ENCODE measurements around the gene AVL9. TPM values are rescaled to one million over a fixed set of nuclear protein-coding genes. Genes with fewer than 3 reads are reported as not detected.

Gene AVL9
- total and polyA plus RNA-seq, 2 of the 13 experiments (the other 11 are each of a cell fraction or from before 2014, with no cell fraction given): 29.9 to 48.0 TPM

DNA sequence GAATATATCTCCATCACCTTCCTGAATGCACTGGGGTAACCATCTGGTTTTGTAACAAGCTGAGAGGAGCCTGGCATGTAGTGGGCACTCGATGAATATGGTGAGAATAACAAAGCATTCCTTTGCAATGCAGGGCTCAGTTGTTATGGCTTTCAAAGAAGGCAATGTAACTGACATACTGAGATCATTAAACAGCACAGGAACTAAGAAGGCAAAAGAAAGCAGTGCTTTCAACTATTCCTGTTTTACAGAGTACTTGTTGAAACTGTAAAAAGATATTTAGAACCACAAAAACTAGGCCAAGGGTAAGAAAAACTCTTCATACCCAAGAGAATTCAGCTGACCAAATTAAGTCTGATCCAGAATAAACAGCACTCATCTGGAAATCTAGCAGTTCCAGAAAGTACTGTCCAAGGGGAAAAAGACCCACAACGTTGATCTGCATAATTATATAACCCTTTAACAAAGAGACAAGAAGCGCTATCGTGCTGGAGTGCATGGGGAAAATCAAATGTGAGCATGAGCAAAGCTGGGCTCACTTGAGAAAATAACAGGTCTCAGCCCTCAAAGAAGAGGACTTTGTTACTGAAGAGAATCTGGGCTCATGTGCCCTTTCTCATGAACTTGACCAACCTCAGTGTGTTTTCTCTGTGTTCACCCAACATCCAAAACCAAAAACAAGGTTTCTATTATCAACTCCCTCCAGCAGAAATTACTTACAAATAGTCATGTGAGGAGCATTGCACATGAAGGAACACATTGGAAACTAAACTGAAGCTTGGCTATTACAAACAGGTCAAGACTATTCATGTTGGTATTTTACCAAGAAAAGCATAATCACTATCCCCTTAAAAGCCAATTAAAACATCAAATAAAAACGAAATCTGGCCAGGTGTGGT lies 116.2 kb downstream of the AVL9 start (continued):
- TF ChIP-seq, protein P1, sequence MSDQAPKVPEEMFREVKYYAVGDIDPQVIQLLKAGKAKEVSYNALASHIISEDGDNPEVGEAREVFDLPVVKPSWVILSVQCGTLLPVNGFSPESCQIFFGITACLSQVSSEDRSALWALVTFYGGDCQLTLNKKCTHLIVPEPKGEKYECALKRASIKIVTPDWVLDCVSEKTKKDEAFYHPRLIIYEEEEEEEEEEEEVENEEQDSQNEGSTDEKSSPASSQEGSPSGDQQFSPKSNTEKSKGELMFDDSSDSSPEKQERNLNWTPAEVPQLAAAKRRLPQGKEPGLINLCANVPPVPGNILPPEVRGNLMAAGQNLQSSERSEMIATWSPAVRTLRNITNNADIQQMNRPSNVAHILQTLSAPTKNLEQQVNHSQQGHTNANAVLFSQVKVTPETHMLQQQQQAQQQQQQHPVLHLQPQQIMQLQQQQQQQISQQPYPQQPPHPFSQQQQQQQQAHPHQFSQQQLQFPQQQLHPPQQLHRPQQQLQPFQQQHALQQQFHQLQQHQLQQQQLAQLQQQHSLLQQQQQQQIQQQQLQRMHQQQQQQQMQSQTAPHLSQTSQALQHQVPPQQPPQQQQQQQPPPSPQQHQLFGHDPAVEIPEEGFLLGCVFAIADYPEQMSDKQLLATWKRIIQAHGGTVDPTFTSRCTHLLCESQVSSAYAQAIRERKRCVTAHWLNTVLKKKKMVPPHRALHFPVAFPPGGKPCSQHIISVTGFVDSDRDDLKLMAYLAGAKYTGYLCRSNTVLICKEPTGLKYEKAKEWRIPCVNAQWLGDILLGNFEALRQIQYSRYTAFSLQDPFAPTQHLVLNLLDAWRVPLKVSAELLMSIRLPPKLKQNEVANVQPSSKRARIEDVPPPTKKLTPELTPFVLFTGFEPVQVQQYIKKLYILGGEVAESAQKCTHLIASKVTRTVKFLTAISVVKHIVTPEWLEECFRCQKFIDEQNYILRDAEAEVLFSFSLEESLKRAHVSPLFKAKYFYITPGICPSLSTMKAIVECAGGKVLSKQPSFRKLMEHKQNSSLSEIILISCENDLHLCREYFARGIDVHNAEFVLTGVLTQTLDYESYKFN (CRISPR knock-in tag; conservative IDR thresholded peaks at IDR 0.05): no peak

DNA sequence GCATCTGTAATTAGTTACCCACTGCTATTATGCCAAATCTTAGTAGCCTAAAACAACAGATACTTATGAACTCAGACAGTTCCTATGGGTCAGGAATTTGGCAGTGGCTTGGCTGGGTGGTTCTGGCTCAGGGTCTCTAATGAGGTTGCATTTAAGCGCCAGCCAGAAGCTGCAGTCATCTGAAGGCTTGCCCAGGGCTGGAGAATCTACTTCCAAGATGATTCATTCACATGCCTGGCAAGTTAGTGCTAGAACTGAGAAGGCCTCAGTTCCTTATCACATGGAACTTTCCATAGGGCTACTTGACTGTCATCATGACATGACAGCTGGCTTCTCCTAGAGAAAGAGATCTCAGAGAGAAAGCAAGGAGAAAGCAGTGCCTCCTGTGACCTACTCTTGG lies 121.3 kb downstream of the AVL9 start:
- FAIRE-seq: no peak
- H3K4me1 ChIP-seq (ENCODE audit: insufficient read depth, low read length): peaks cover 7% of the 10 kb centered on the region; the same call in 1 of the 2 replicates
- no peak overlapping the region for H3K4me3 ChIP-seq (replicated peaks in 1 of 3; ENCODE audit: insufficient read depth in 1 of 3, low read depth in 2 of 3, low read length in 3 of 3)
- no peak overlapping the region for H3K9ac ChIP-seq (ENCODE audit: insufficient read depth, low read depth, low read length)
- H2AFZ ChIP-seq (ENCODE audit: low read length): no peak overlapping the region
- no peaks in the 10 kb centered on the region for H3K79me2 ChIP-seq (ENCODE audit: insufficient read depth, low read length)
- no peaks in the 10 kb centered on the region for H3K9me3 ChIP-seq (ENCODE audit: low read length)
- ChIA-PET POLR2A (no interaction called here), CTCF (ENCODE audit: low intra/inter-chr PET ratio, low total read pairs) (no interaction called here)
- H3K4me2 ChIP-seq (ENCODE audit: low read depth, low read length): no peak overlapping the region
- WGBS (ENCODE audit: low lambda C conversion rate): 100% methylated on average over 1 of the region's 1 CpG
- H3K27ac ChIP-seq (ENCODE audit: extremely low read length, insufficient read depth, low read length): no peak overlapping the region
- in situ Hi-C loops (cut with HindIII; ENCODE audit: extremely low pct_ligation_motif_present, low pct_unique_long_range_greater_than_20kb): no loop called here
- no peaks in the 10 kb centered on the region for H3K27me3 ChIP-seq (ENCODE audit: control insufficient read depth in 1 of 2, insufficient read depth in 2 of 2, low read length in 2 of 2)
- BruUV-seq (replicated peaks): no TSS peak
- no peak for DNase-seq (ENCODE audit: low spot score)
- ATAC-seq: no peak
- H4K20me1 ChIP-seq (ENCODE audit: insufficient read depth, low read length): no peaks in the 10 kb centered on the region
- peaks cover 0 to 2% of the 10 kb centered on the region in 2 experiments; a peak in 1 of 5 replicates for H3K36me3 ChIP-seq (replicated peaks in 1 of 2; ENCODE audit: control insufficient read depth in 1 of 2, insufficient read depth in 2 of 2, low read length in 2 of 2)
- intact Hi-C loops (cut with micrococcal nuclease; ENCODE audit: unreplicated experiment): no loop called here
- TF ChIP-seq NR1H2 (CRISPR knock-in tag; IDR thresholded peaks at IDR 0.05; ENCODE audit: borderline replicate concordance, low read depth) (no peak), ZNF841 (CRISPR knock-in tag; IDR thresholded peaks at IDR 0.05; ENCODE audit: borderline replicate concordance) (no peak), ATF7-NPFF (CRISPR knock-in tag; IDR thresholded peaks at IDR 0.05; ENCODE audit: low read depth) (no peak), ZNF7 (CRISPR knock-in tag; IDR thresholded peaks at IDR 0.05) (no peak), CREB1 (IDR thresholded peaks at IDR 0.05) (no peak), CREB1 (CRISPR knock-in tag; IDR thresholded peaks at IDR 0.05) (no peak), KAT8 (CRISPR knock-in tag; IDR thresholded peaks at IDR 0.05) (no peak), AHR (CRISPR knock-in tag; IDR thresholded peaks at IDR 0.05) (no peak), HHEX (CRISPR knock-in tag; IDR thresholded peaks at IDR 0.05) (no peak), ZNF496 (CRISPR knock-in tag; IDR thresholded peaks at IDR 0.05; ENCODE audit: insufficient replicate concordance) (no peak)
- TF ChIP-seq, protein P2, sequence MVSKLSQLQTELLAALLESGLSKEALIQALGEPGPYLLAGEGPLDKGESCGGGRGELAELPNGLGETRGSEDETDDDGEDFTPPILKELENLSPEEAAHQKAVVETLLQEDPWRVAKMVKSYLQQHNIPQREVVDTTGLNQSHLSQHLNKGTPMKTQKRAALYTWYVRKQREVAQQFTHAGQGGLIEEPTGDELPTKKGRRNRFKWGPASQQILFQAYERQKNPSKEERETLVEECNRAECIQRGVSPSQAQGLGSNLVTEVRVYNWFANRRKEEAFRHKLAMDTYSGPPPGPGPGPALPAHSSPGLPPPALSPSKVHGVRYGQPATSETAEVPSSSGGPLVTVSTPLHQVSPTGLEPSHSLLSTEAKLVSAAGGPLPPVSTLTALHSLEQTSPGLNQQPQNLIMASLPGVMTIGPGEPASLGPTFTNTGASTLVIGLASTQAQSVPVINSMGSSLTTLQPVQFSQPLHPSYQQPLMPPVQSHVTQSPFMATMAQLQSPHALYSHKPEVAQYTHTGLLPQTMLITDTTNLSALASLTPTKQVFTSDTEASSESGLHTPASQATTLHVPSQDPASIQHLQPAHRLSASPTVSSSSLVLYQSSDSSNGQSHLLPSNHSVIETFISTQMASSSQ (IDR thresholded peaks at IDR 0.05; ENCODE audit: low read depth): no peak
- TF ChIP-seq, protein P2 (CRISPR knock-in tag; IDR thresholded peaks at IDR 0.05; ENCODE audit: borderline replicate concordance): no peak
- TF ChIP-seq, protein P3, sequence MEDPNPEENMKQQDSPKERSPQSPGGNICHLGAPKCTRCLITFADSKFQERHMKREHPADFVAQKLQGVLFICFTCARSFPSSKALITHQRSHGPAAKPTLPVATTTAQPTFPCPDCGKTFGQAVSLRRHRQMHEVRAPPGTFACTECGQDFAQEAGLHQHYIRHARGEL (CRISPR knock-in tag; IDR thresholded peaks at IDR 0.05): no peak

Data from HepG2 (cell line).